Measurements from ENCODE around the gene FPR2.
"Not testable (repeated sequence)": the region's sequence is repeated elsewhere in the genome, so short reads cannot be mapped to it uniquely, and the experiment has no call there.

Gene FPR2

DNA sequence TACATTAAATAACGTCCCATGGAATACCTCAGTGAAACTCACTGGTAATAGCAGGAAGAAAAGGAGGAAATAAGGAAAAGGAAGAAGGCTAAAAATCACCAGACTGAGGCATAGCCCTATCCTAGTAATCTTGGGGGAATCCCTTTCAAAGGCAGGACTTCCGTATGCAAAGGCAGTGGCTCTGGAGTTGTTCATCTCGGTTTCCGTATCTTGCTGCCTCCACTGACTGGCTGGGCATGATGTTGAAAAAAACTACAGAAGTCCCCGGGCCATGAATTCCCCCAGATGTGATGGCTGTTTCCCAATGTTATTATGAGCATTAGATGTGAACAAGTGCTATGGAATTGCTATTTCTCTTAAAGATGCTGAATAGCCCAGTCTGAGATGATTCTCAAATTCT is 5.5 kb downstream of the FPR2 start:
- H3K27me3 ChIP-seq (ENCODE audit: insufficient read depth, poor library complexity, severe bottlenecking), result no peaks in the 10 kb centered on the region
- DNase-seq (ENCODE audit: low read depth in 1 of 2, low spot score in 1 of 2), result no peak
- H3K4me3 ChIP-seq (replicated peaks; ENCODE audit: insufficient read depth, low read length), result no peak overlapping the region
- TF ChIP-seq, protein P1, sequence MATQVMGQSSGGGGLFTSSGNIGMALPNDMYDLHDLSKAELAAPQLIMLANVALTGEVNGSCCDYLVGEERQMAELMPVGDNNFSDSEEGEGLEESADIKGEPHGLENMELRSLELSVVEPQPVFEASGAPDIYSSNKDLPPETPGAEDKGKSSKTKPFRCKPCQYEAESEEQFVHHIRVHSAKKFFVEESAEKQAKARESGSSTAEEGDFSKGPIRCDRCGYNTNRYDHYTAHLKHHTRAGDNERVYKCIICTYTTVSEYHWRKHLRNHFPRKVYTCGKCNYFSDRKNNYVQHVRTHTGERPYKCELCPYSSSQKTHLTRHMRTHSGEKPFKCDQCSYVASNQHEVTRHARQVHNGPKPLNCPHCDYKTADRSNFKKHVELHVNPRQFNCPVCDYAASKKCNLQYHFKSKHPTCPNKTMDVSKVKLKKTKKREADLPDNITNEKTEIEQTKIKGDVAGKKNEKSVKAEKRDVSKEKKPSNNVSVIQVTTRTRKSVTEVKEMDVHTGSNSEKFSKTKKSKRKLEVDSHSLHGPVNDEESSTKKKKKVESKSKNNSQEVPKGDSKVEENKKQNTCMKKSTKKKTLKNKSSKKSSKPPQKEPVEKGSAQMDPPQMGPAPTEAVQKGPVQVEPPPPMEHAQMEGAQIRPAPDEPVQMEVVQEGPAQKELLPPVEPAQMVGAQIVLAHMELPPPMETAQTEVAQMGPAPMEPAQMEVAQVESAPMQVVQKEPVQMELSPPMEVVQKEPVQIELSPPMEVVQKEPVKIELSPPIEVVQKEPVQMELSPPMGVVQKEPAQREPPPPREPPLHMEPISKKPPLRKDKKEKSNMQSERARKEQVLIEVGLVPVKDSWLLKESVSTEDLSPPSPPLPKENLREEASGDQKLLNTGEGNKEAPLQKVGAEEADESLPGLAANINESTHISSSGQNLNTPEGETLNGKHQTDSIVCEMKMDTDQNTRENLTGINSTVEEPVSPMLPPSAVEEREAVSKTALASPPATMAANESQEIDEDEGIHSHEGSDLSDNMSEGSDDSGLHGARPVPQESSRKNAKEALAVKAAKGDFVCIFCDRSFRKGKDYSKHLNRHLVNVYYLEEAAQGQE (IDR thresholded peaks at IDR 0.05; ENCODE audit: insufficient replicate concordance, low read depth), result no peak
- TF ChIP-seq POLR2AphosphoS5 (IDR thresholded peaks at IDR 0.05; ENCODE audit: low read depth) (no peak), SPI1 (IDR thresholded peaks at IDR 0.05; ENCODE audit: borderline replicate concordance, low read depth) (no peak), GABPA (IDR thresholded peaks at IDR 0.05; ENCODE audit: low read depth) (no peak)
- TF ChIP-seq, protein P2, sequence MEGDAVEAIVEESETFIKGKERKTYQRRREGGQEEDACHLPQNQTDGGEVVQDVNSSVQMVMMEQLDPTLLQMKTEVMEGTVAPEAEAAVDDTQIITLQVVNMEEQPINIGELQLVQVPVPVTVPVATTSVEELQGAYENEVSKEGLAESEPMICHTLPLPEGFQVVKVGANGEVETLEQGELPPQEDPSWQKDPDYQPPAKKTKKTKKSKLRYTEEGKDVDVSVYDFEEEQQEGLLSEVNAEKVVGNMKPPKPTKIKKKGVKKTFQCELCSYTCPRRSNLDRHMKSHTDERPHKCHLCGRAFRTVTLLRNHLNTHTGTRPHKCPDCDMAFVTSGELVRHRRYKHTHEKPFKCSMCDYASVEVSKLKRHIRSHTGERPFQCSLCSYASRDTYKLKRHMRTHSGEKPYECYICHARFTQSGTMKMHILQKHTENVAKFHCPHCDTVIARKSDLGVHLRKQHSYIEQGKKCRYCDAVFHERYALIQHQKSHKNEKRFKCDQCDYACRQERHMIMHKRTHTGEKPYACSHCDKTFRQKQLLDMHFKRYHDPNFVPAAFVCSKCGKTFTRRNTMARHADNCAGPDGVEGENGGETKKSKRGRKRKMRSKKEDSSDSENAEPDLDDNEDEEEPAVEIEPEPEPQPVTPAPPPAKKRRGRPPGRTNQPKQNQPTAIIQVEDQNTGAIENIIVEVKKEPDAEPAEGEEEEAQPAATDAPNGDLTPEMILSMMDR (IDR thresholded peaks at IDR 0.05; ENCODE audit: insufficient read depth, low read length), result no peak
- H3K27ac ChIP-seq (replicated peaks), result no peak overlapping the region

DNA sequence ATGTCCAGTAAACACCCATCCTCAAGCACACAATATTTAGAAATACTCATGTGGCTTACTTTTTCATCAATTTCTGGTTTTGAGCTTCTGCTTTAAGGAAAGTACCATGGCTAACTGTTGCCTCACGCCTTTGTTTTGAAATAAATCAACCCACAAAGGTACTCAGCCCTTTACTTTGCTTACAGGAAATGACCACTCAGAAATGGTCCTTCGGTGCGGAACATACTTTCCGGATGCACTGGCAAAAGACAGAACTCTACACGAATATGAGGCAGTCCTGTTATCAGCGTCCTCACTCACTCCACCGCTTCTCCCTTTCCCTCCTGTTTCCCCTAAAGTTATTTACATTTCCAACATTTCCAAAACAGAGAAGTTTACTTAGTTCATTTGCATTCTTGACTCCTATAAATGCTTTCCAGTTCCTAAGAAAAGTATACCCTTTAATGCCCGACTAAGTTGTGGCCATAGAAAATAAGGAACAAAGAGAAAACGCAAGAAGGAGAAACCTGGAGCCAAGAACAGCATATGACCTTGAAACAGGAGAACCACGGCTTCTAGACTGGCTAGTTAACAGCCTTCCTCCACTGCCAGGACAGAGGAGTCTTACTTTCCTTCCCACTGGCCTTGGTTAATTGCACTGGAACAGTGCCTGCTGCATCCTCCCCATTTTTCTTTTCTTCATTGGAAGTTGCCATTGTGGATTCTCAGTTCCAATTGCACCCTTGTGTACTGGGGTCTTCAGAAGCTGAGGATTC is 10.6 kb downstream of the FPR2 start:
- Histone ChIP-seq H3K27me3 (ENCODE audit: insufficient read depth, poor library complexity, severe bottlenecking) (no peaks in the 10 kb centered on the region), H3K27ac (replicated peaks) (peak overlapping the region; percentile 78), H3K4me3 (replicated peaks; ENCODE audit: insufficient read depth, low read length) (no peak overlapping the region)
- peak in 1 of 2 experiments; percentile 95 for DNase-seq (ENCODE audit: low read depth in 1 of 2, low spot score in 1 of 2)
- peak; percentile 68 for TF ChIP-seq GABPA (IDR thresholded peaks at IDR 0.05; ENCODE audit: low read depth)
- TF ChIP-seq, protein P2 (IDR thresholded peaks at IDR 0.05; ENCODE audit: insufficient read depth, low read length), result no peak
- peak; percentile 72 for TF ChIP-seq POLR2AphosphoS5 (IDR thresholded peaks at IDR 0.05; ENCODE audit: low read depth)
- TF ChIP-seq SPI1 (IDR thresholded peaks at IDR 0.05; ENCODE audit: borderline replicate concordance, low read depth), result peak; percentile 41; the same call in 1 of the 2 replicates
- TF ChIP-seq, protein P1 (IDR thresholded peaks at IDR 0.05; ENCODE audit: insufficient replicate concordance, low read depth), result peak; percentile 35

DNA sequence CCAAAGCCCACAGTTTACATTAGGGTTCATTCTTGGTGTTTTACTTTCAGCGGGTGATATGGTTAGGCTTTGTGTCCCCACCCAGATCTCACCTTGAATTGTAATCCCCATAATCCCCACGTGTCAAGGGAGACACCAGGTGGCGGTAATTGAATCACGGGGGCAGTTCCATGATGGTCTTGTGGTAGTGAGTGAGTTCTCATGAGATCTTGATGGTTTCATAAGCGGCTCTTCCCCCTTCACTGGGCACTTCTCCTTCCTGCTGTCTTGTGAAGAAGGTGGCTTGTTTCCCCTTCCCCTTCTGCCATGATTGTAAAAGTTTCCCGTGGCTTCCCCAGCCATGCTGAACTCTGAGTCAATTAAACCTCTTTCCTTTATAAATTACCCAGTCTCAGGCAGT is 12.0 kb downstream of the FPR2 start:
- peak; percentile 84 to 85 for DNase-seq (ENCODE audit: low read depth in 1 of 2, low spot score in 1 of 2)
- Histone ChIP-seq H3K4me3 (replicated peaks; ENCODE audit: insufficient read depth, low read length) (no peak overlapping the region), H3K27me3 (ENCODE audit: insufficient read depth, poor library complexity, severe bottlenecking) (no peaks in the 10 kb centered on the region), H3K27ac (replicated peaks) (peak overlapping the region; percentile 78)
- TF ChIP-seq, protein P2 (IDR thresholded peaks at IDR 0.05; ENCODE audit: insufficient read depth, low read length), result no peak
- TF ChIP-seq, protein P1 (IDR thresholded peaks at IDR 0.05; ENCODE audit: insufficient replicate concordance, low read depth), result no peak
- no peak for TF ChIP-seq POLR2AphosphoS5 (IDR thresholded peaks at IDR 0.05; ENCODE audit: low read depth)
- TF ChIP-seq GABPA (IDR thresholded peaks at IDR 0.05; ENCODE audit: low read depth), result no peak
- TF ChIP-seq SPI1 (IDR thresholded peaks at IDR 0.05; ENCODE audit: borderline replicate concordance, low read depth), result peak; percentile 85

DNA sequence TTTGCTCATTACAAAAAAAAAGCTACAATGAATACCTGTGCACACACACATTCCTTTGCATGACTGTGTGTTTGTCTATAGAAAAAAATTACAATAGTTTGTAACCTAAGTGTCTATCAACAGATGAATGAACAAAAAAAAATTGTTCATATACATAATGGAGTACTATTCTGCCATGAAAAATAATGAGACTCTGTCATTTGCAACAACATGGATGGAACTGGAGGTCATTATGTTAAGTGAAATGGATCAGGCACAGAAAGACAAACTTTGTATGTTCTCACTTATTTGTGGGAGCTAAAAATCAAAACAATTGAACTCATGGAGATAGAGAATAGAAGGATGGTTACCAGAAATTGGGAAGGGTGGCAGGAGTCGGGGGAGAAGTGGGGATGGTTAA is 15.6 kb downstream of the FPR2 start:
- not testable (repeated sequence) for H3K4me3 ChIP-seq (replicated peaks; ENCODE audit: insufficient read depth, low read length); H3K27me3 ChIP-seq (ENCODE audit: insufficient read depth, poor library complexity, severe bottlenecking); H3K27ac ChIP-seq (replicated peaks); DNase-seq (ENCODE audit: low read depth in 1 of 2, low spot score in 1 of 2)

All from HL-60 (cell line).